NCI-H226 (cell line): ENCODE data around the gene NTPCR.

Source experiments
- DNase-seq: peaks from one replicate; pipeline ENCODE4 v3.0.0-alpha.2; 2015

The NTPCR gene

DNA sequence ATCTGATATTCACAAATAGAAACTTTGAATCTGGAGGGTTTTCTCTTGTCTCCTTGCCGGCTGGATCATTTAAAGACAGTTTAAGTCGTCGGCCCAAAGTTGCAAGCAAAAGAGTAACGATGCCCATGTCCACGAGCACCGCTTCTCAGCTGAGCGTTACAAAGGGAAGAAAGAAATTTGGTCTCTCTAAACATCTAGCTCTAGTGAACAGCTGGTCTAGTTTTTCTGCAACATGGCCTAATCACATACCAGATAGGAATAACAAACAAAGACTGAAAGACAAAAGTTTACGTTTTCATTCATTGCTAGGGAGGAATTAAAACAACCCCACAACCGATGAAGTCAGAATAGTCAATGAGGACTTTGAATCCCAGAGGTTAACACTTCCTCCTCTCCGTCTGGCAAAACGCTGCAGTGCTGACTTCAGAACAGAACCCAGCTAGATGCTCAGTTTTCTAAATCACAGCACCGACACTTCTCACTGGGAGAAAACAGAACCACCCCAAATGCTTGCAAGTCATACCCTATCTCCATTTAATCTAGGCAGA lies 69.4 kb downstream of the NTPCR start:
- no peak for DNase-seq

DNA sequence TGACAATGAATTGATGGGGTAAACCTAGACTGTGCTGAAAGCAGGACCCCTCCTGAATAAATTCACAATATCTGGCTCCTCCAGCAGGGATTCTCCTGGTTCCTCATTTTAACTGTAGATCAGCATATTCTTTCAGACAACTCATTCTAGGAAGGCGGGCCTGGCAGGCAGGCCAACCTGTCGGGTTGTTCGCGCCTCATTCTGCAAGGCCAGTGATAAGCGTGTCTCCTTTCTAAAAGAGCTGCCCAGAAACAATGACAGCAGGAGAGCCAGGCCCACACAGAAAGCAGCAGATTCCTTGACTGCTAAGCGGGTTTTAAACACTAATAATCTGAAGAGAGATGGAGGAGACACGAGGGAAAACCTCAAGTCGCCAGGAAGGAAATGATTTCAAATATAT lies 70.0 kb downstream of the NTPCR start:
- DNase-seq = no peak

DNA sequence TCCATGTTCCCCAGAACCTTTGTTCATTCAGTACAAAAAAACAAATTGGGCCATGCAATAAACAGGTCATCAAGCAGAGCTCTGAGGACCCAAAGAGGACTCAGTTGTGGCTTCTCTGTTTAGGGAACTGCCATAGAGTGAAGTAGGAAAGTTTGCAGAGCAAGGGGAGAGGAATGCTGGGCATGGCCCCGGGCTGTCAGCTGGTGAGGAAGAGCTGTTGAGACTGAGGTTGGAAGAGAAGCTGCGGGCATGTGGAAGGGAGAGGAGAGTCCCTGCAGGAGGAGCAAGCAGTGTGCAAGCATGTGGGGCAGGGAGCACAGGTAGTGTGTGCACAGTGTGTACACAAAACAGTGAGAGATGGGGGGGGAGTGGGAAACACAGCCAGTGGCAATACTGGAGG lies 71.8 kb downstream of the NTPCR start:
- DNase-seq = no peak

DNA sequence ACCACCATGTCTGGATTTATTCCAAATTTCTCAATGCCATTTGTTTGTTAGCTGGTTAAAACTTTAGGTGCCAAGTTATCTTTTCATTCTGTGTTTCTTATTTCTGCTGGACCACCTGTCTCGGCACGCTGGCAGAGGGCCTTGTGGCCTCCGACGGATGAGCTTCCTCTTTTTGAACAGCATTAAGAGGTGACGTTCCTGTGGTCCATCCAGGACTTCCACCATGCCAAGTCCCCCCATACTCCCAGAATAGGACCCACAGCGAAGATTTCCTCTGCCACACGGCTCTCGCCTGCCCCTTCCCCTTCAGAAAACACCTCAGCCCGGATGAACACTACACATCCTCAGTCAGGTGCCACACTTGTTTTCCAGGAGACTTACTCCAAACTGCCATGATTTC lies 73.8 kb downstream of the NTPCR start:
- DNase-seq = no peak

DNA sequence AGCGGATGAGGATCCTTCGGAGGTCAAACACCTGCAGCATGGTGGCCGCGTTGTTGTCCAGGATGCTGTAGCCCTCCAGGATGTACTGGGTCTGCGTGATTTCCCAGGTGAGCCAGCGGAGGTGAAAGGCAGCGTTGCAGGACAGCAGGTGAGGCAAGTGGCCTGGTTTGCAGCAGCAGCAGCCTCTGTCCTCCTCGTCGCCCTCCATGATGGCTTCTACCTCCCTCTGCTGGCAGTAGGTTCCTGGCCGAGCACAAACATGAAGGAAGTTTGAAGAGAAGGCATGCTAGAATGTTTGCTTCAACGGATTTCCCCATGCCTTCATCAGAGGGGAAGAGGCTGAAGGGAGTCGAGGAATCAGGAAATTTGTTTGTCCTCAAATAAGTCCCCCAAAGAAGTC lies 74.7 kb downstream of the NTPCR start:
- DNase-seq = no peak

DNA sequence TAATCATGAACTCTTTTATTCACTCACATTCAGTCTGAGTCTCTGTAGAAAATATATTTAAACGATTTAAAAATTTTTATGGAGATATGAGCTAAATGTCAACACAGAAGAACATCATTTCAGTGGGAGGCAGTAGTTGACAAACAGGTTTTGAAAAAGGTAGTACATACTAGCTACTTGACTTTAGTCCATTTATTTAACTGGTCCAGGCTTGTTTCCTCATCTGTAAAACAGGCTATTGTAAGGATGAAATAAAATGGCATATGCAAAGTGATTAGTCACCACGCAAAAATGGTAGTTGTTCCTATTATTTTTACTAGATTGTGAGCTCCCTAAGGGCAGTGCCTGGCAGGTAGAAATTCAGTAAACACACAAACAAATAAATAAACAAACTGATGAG lies 75.2 kb downstream of the NTPCR start:
- no peak for DNase-seq

DNA sequence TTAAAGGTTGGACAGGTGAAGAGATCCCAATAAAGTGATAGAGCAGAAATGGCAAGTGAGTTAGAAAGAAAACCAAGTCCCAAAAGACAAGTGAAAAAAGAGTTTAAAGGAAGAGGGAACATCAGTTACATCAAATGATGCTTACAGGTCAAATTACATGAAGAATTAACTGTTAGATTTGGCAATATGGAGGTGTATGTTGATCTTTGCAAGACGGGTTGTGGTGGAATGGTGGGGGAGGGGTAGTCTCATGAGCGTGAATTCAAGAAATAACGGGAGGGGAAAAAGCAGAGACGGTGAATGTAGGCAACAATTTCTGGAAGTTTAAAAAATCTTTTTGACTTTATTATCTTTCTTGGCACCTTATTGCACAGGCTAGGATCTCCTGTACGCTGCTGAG lies 76.6 kb downstream of the NTPCR start:
- DNase-seq = no peak

DNA sequence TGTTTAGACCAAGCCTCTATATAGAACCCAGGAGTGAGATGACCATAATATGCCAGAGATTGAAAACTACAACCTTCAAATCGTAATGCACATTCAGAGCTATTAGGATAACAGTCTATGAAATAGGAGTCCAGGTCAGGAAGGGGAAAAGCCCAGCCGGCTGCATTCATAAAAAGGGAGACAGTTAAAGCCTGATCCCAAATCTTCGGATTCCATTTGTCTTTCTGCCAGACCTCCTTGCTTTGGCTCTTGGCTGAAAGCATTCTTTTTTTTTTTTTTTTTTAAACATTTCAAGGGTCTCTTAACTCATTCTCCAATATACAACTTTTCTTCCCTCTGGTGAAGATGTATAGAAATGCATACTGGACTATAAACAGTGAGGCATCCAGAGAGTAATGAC lies 81.1 kb downstream of the NTPCR start:
- DNase-seq = no peak

DNA sequence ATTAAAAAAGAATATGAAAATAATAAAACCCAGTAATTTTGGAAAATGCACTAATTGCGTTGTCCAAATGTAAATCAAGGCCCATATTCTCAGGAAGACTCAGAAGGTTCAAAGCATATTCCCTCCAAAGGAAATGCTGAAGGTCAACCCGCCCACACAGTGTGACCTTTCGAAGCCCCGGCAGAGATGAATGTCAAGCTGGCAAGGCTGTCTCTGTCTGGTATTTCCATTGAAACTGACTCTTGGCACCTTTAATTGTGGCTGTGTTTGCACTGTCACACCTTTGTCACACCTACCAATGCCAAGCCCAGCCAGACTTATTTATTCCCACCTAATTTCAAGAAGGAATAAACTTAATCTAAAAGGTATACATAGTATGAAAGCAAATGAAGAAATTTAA lies 82.5 kb downstream of the NTPCR start:
- DNase-seq = no peak

DNA sequence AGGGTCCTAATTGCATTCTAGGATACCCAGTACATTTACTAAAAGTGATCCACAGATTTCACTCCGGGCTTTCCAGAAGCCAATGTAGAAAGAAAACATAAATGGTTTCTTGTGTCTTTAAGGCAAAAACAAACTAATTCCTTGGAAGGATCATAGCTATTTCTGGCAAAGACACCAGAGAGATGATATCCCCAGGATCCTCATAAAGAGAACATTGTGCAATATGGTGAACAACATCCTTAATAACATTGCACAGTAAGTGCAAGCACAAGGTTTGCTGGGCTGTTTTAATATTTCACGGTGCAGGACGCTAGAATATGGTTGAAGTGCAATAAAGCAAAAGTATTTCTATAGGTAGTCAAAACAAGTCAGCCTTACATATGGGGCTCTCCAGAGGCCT lies 83.0 kb downstream of the NTPCR start:
- no peak for DNase-seq
